ENCODE measurements around the gene TEX14.
A peak's percentile ranks its signal among the peaks of the same experiment; 100 is the strongest.
"Not testable (repeated sequence)": the region's sequence is repeated elsewhere in the genome, so short reads cannot be mapped to it uniquely, and the experiment has no call there.

TEX14 gene

GRCh38 chr17:58680038-58680369, 11.8 kb downstream of the TEX14 start:
- DNase-seq (ENCODE audit: low spot score in 2 of 2), result no peak
- Mint-ChIP-seq H3K9me3 (no peaks in the 10 kb centered on the region), H3K36me3 (ENCODE audit: insufficient read depth) (peaks cover 2% of the 10 kb centered on the region), H3K27ac (ENCODE audit: low read depth) (no peak overlapping the region), H3K4me1 (no peaks in the 10 kb centered on the region), H3K27me3 (peaks cover 9% of the 10 kb centered on the region), H3K4me3 (no peak overlapping the region)
- no peak for ATAC-seq (replicated peaks; ENCODE audit: extremely low read depth, poor library complexity, severe bottlenecking)

GRCh38 chr17:58679263-58680037, 12.4 kb downstream of the TEX14 start:
- no peak overlapping the region for H3K4me3 Mint-ChIP-seq
- peaks cover 9% of the 10 kb centered on the region for H3K27me3 Mint-ChIP-seq
- DNase-seq (ENCODE audit: low spot score in 2 of 2) (no peak), ATAC-seq (replicated peaks; ENCODE audit: extremely low read depth, poor library complexity, severe bottlenecking) (no peak)
- H3K4me1 Mint-ChIP-seq, result no peaks in the 10 kb centered on the region
- H3K27ac Mint-ChIP-seq (ENCODE audit: low read depth), result no peak overlapping the region
- H3K36me3 Mint-ChIP-seq (ENCODE audit: insufficient read depth), result peaks cover 2% of the 10 kb centered on the region
- H3K9me3 Mint-ChIP-seq, result no peaks in the 10 kb centered on the region

GRCh38 chr17:58678287-58678686, 13.6 kb downstream of the TEX14 start:
- not testable (repeated sequence) for H3K27me3 Mint-ChIP-seq; H3K27ac Mint-ChIP-seq (ENCODE audit: low read depth); H3K9me3 Mint-ChIP-seq; ATAC-seq (replicated peaks; ENCODE audit: extremely low read depth, poor library complexity, severe bottlenecking); H3K4me3 Mint-ChIP-seq; H3K36me3 Mint-ChIP-seq (ENCODE audit: insufficient read depth); DNase-seq (ENCODE audit: low spot score in 2 of 2); H3K4me1 Mint-ChIP-seq

- Mint-ChIP-seq H3K27ac (ENCODE audit: low read depth) (no peak overlapping the region), H3K4me3 (no peak overlapping the region), H3K9me3 (no peaks in the 10 kb centered on the region), H3K27me3 (peaks cover 9% of the 10 kb centered on the region), H3K4me1 (no peaks in the 10 kb centered on the region), H3K36me3 (ENCODE audit: insufficient read depth) (no peaks in the 10 kb centered on the region)
- DNase-seq (ENCODE audit: low spot score in 2 of 2) (no peak), ATAC-seq (replicated peaks; ENCODE audit: extremely low read depth, poor library complexity, severe bottlenecking) (no peak)
Measured at GRCh38 chr17:58677194-58677880, 14.5 kb downstream of the TEX14 start.

- no peak overlapping the region for H3K27ac Mint-ChIP-seq (ENCODE audit: low read depth)
- no peak for DNase-seq (ENCODE audit: low spot score in 2 of 2)
- H3K4me1 Mint-ChIP-seq, result no peaks in the 10 kb centered on the region
- no peaks in the 10 kb centered on the region for H3K9me3 Mint-ChIP-seq
- no peak overlapping the region for H3K4me3 Mint-ChIP-seq
- H3K27me3 Mint-ChIP-seq, result peaks cover 23% of the 10 kb centered on the region
- no peaks in the 10 kb centered on the region for H3K36me3 Mint-ChIP-seq (ENCODE audit: insufficient read depth)
- ATAC-seq (replicated peaks; ENCODE audit: extremely low read depth, poor library complexity, severe bottlenecking), result no peak
Measured at GRCh38 chr17:58671969-58672368, 19.9 kb downstream of the TEX14 start.

- DNase-seq (ENCODE audit: low spot score in 2 of 2), result no peak
- ATAC-seq (replicated peaks; ENCODE audit: extremely low read depth, poor library complexity, severe bottlenecking), result no peak
- H3K4me1 Mint-ChIP-seq, result peaks cover 5% of the 10 kb centered on the region
- H3K27ac Mint-ChIP-seq (ENCODE audit: low read depth), result no peak overlapping the region
- H3K27me3 Mint-ChIP-seq, result peaks cover 31% of the 10 kb centered on the region
- no peaks in the 10 kb centered on the region for H3K9me3 Mint-ChIP-seq
- H3K4me3 Mint-ChIP-seq, result no peak overlapping the region
- H3K36me3 Mint-ChIP-seq (ENCODE audit: insufficient read depth), result no peaks in the 10 kb centered on the region
Measured at GRCh38 chr17:58669853-58670252, 22.0 kb downstream of the TEX14 start.

- H3K4me3 Mint-ChIP-seq, result no peak overlapping the region
- H3K27ac Mint-ChIP-seq (ENCODE audit: low read depth), result no peak overlapping the region
Measured at GRCh38 chr17:58668598-58668935, 23.3 kb downstream of the TEX14 start.

GRCh38 chr17:58667934-58668597, 23.8 kb downstream of the TEX14 start:
- Mint-ChIP-seq H3K36me3 (ENCODE audit: insufficient read depth) (no peaks in the 10 kb centered on the region), H3K4me3 (no peak overlapping the region), H3K27ac (ENCODE audit: low read depth) (no peak overlapping the region), H3K9me3 (no peaks in the 10 kb centered on the region), H3K27me3 (peaks cover 31% of the 10 kb centered on the region), H3K4me1 (peaks cover 5% of the 10 kb centered on the region)
- ATAC-seq (replicated peaks; ENCODE audit: extremely low read depth, poor library complexity, severe bottlenecking) (no peak), DNase-seq (ENCODE audit: low spot score in 2 of 2) (no peak)

More at GRCh38 chr17:58668598-58668935, 23.3 kb downstream of the TEX14 start:
- H3K4me1 Mint-ChIP-seq, result peaks cover 5% of the 10 kb centered on the region
- peaks cover 31% of the 10 kb centered on the region for H3K27me3 Mint-ChIP-seq
- no peak for ATAC-seq (replicated peaks; ENCODE audit: extremely low read depth, poor library complexity, severe bottlenecking)
- DNase-seq (ENCODE audit: low spot score in 2 of 2), result no peak
- no peaks in the 10 kb centered on the region for H3K36me3 Mint-ChIP-seq (ENCODE audit: insufficient read depth)
- H3K9me3 Mint-ChIP-seq, result no peaks in the 10 kb centered on the region

- peak overlapping the region; percentile 58 for H3K27ac Mint-ChIP-seq (ENCODE audit: low read depth)
- no peaks in the 10 kb centered on the region for H3K36me3 Mint-ChIP-seq (ENCODE audit: insufficient read depth)
- peaks cover 5% of the 10 kb centered on the region for H3K4me1 Mint-ChIP-seq
- peak overlapping the region; percentile 60 for H3K4me3 Mint-ChIP-seq
- peak; percentile 54 for ATAC-seq (replicated peaks; ENCODE audit: extremely low read depth, poor library complexity, severe bottlenecking)
- H3K27me3 Mint-ChIP-seq, result peaks cover 31% of the 10 kb centered on the region
- no peaks in the 10 kb centered on the region for H3K9me3 Mint-ChIP-seq
- peak in 1 of 2 donors; percentile 13 for DNase-seq (ENCODE audit: low spot score in 2 of 2)
Measured at GRCh38 chr17:58666858-58667267, 25.0 kb downstream of the TEX14 start.

GRCh38 chr17:58665946-58666857, 25.6 kb downstream of the TEX14 start:
- H3K36me3 Mint-ChIP-seq (ENCODE audit: insufficient read depth), result peaks cover 3% of the 10 kb centered on the region

GRCh38 chr17:58664302-58664701, 27.5 kb downstream of the TEX14 start:
- DNase-seq (ENCODE audit: low spot score in 2 of 2) (no peak), ATAC-seq (replicated peaks; ENCODE audit: extremely low read depth, poor library complexity, severe bottlenecking) (no peak)
- Mint-ChIP-seq H3K27me3 (peaks cover 23% of the 10 kb centered on the region), H3K4me1 (peaks cover 9% of the 10 kb centered on the region), H3K9me3 (no peaks in the 10 kb centered on the region), H3K4me3 (no peak overlapping the region), H3K36me3 (ENCODE audit: insufficient read depth) (peaks cover 14% of the 10 kb centered on the region), H3K27ac (ENCODE audit: low read depth) (no peak overlapping the region)

More at GRCh38 chr17:58665946-58666857, 25.6 kb downstream of the TEX14 start:
- peaks cover 31% of the 10 kb centered on the region for H3K27me3 Mint-ChIP-seq
- H3K27ac Mint-ChIP-seq (ENCODE audit: low read depth), result peak overlapping the region; percentile 58
- H3K4me1 Mint-ChIP-seq, result peaks cover 5% of the 10 kb centered on the region
- DNase-seq (ENCODE audit: low spot score in 2 of 2) (no peak), ATAC-seq (replicated peaks; ENCODE audit: extremely low read depth, poor library complexity, severe bottlenecking) (no peak)
- H3K9me3 Mint-ChIP-seq, result no peaks in the 10 kb centered on the region
- peak overlapping the region; percentile 60 for H3K4me3 Mint-ChIP-seq

GRCh38 chr17:58661499-58661898, 30.3 kb downstream of the TEX14 start:
- DNase-seq (ENCODE audit: low spot score in 2 of 2) (no peak), ATAC-seq (replicated peaks; ENCODE audit: extremely low read depth, poor library complexity, severe bottlenecking) (no peak)
- Mint-ChIP-seq H3K27ac (ENCODE audit: low read depth) (no peak overlapping the region), H3K4me1 (peaks cover 19% of the 10 kb centered on the region), H3K4me3 (no peak overlapping the region), H3K27me3 (peaks cover 5% of the 10 kb centered on the region), H3K36me3 (ENCODE audit: insufficient read depth) (peaks cover 25% of the 10 kb centered on the region), H3K9me3 (no peaks in the 10 kb centered on the region)

Measured in central memory CD8-positive, alpha-beta T cell (primary cell).